GM19397 (cell line): ENCODE measurements around the gene ANK3.

Experiments used
- ATAC-seq: cut with Tn5 transposase; IDR thresholded peaks from one replicate; pipeline ENCODE4 v1.9.1; 2021; ENCODE audit warnings: mild to moderate bottlenecking, moderate library complexity; ENCODE audit not compliant: unreplicated experiment

The ANK3 gene

GRCh38 chr10:60236869-60237524, 152.7 kb downstream of the ANK3 start:
- ATAC-seq, result peak; percentile 96

- ATAC-seq, result no peak
Measured at GRCh38 chr10:60235001-60235400, 154.7 kb downstream of the ANK3 start.

- no peak for ATAC-seq
Measured at GRCh38 chr10:60234551-60234950, 155.1 kb downstream of the ANK3 start.

GRCh38 chr10:60230892-60231291, 158.8 kb downstream of the ANK3 start:
- ATAC-seq, result no peak

DNA sequence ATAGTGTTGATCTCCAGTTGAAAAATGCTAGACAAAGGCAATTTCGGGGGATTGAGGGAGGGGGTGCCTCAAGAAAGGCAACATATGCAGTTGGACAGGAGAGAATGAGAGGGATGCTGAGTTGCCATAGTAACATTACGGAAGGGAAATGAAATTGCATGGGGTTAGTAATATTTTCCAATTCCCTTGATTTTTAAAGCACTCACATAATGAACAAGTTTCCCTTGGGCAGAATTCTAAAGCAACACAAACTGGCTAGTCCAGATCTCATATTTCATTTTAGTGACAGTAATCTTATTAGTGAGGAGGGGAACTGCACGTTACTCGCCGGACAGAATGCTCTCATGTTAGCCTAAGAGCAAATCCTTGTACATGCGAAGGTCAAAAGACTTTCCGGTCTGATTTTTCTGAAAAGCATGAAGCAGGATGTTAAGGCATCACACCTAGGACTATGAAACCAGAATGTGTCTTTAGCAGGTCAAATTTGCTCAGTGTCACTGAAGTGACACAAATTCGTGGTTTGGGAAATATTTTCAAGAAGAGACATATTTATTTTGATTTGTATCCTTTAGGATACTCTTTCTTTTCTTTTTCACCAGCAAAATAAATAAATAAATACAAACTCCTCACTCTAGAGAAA, 165.5 kb downstream of the ANK3 start:
- no peak for ATAC-seq

DNA sequence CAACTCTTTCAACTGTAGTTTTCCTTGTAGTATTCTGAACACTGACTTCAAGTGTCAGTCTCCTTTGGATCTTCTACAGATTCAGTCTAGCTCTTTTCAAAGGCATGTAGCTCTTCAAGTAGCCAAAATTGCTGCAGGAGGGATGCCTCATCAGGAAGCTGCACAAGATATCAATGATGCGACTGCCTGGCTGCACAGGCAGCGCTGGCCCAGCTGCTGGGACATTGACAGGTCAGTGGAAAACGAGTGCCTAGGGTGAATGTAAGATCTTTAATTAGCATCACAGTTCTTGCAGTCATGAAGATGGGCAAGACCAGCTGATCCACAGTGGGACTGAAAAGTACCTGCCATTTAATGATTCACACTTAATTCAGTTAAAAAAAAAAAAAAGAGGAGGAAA, 167.6 kb downstream of the ANK3 start:
- no peak for ATAC-seq

DNA sequence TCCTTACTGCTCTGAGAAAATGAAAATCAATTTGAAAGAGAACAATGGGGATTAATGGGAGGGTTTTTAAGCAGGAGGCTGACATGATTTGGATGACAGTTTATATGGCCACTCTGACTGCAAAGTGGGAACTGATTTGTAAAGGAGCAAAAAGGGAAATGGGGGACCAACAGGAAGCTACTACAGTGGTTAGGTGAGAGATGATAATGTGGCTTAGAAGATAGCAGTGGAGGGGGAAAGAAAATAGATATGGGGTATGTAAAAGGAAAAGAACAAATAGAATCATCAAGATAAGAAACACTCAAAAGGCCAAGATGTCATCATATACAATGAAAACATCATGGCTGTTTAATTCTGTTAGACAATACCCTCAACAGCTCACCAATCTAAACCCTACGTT, 177.5 kb downstream of the ANK3 start:
- ATAC-seq, result no peak

- no peak for ATAC-seq
Measured at GRCh38 chr10:60209874-60210570, 179.7 kb downstream of the ANK3 start.

- no peak for ATAC-seq
Measured at GRCh38 chr10:60208676-60209269, 180.9 kb downstream of the ANK3 start.

DNA sequence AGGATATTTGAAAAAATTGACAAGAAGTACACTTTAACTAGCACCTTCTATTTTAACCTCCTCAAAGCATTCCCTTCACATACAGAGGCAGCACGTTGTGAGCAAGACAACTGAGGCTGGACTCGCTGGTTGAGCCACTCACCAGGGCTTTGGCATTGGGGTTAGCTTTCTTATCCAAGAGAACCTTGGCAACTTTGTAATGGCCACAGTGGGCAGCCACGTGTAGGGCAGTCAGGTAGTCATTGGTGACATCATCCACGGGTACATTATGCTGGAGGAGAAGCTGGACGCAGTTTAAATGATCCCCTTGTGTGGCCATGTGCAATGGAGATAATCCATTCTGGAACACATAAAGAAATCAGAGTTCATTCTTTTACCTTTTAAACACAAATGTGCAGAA, 181.8 kb downstream of the ANK3 start:
- ATAC-seq, result no peak

DNA sequence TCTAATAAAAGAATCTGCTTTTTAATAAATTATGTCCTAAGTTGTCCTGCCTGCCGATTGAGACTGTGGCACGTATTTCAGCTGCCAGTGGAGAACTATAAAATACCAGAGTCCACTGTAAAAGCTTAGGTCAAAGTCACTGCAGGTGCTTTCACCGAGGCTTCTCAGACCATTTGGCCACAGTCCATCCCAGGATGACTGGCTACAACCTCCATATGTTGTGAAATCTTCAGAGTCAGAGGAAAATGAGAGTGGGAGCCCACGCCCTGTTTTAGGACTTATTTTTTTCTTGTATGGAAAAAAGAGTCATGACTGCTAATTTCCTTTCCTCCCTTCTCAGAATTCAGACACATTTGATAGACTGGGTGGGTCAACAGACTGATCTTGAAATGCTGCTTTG, 182.9 kb downstream of the ANK3 start:
- ATAC-seq, result no peak

- no peak for ATAC-seq
Measured at GRCh38 chr10:60205741-60206140, 183.9 kb downstream of the ANK3 start.

DNA sequence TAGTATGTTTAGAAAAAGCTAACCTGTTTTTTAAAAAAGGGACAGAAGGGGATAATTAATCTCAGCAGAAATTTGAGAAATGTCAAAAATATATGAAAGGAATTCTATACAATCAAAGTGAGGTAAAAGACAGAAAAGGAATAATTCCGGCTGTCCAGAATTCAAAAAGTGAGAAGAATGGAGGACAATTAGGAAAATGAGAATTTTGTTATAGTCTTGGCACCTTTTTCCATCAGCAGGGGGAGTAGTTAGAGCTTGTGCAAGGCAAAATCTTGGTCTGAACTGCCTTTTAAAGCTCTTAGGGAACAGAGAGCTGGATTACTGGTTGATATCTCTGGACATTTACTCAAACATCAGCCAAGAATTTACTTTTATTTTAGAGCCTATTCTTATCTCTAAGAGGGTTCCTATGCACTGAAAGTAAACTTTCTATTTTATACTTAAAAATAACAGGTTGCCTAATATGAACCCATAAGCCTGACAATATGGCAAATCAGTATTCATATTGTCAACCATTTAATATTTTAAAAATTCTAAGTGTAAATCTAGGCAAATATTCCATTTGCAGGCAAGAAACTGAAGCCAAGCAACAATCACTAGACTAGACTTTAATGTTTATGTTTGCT, 185.6 kb downstream of the ANK3 start:
- no peak for ATAC-seq

DNA sequence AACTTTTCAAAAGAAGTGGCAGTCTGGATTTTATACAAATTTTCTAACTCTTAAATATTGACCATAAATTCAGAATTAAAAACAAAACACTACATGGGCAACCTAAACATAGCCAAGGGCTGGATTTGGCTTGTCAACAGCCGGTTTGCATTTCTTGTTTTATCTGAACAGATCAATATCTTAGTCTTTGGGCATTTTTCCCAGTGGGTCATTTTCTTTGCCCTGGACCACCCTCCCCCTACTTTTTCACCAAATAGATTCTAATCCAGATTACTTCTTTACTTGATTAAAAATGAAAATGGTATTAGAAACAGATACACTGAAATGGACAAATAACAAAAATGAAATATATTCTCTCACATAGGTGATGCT, 189.0 kb downstream of the ANK3 start:
- no peak for ATAC-seq

- ATAC-seq, result no peak
Measured at GRCh38 chr10:60200012-60200681, 189.5 kb downstream of the ANK3 start.

DNA sequence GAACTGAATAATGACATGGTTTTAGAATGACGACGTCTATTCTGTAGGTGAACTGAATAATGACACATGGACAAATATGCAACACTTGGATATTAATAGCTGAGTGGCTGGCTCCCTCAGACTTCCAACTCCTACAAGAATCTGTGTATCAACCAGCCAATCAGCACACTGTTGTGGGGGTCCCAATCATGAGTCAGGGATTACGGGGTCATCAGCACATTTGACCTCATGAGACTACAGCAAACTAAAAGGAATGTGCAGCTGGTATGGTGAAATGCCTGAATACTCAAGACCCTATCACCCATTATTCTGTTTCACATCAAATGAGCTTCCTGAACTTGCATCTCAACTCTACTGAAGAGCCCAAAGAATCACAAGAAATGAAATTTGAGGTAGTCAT, 192.5 kb downstream of the ANK3 start:
- ATAC-seq, result no peak

DNA sequence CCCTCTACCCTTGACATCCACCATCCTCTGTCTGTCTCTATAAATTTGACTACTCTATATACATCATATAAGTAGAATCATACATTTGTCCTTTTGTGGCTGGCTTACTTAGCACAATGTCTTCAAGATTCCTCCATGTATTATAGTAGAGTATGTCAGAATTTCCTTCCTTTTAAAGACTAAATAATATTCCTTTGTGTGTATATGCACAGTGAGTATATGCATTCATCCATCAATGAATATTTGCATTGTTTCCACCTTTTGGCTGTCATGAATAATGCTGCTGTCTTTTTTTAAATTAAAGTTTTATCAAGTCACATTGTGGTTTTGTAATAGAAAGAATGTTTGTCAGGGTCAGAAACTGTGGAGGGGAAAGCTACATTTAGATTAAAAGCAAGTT, 195.3 kb downstream of the ANK3 start:
- no peak for ATAC-seq

- ATAC-seq, result no peak
Measured at GRCh38 chr10:60192946-60193345, 196.7 kb downstream of the ANK3 start.

GRCh38 chr10:60189861-60190475, 199.7 kb downstream of the ANK3 start:
- ATAC-seq, result no peak

GRCh38 chr10:60188548-60188947, 201.1 kb downstream of the ANK3 start:
- ATAC-seq, result no peak

- ATAC-seq, result no peak
Measured at GRCh38 chr10:60187691-60188090, 202.0 kb downstream of the ANK3 start.
